Fibroblast of pulmonary artery (primary cell): ENCODE measurements around the gene NOD2.
A peak's percentile ranks its signal among the peaks of the same experiment; 100 is the strongest.

ENCODE experiments used
- DNase-seq: peaks from one replicate; pipeline ENCODE4 v3.0.0-alpha.2; 2010; ENCODE audit warnings: low read depth
- H3K4me3 ChIP-seq: replicated peaks from 2 replicates; pipeline ENCODE4 v1.5.1; 2011; ENCODE audit warnings: low read depth, mild to moderate bottlenecking, control low read depth, low read length, moderate library complexity
- CTCF ChIP-seq: IDR thresholded peaks from 2 replicates; pipeline ENCODE4 v1.5.1; 2011; ENCODE audit warnings: mild to moderate bottlenecking, control low read depth, low read length, inconsistent platforms; ENCODE audit errors: missing control alignments

The NOD2 gene

GRCh38 chr16:50781043-50781442, 87.6 kb downstream of the NOD2 start:
- TF ChIP-seq CTCF = peak; percentile 13
- no peak overlapping the region for H3K4me3 ChIP-seq
- no peak for DNase-seq

GRCh38 chr16:50781518-50781917, 88.1 kb downstream of the NOD2 start:
- TF ChIP-seq CTCF = no peak
- DNase-seq = no peak
- no peak overlapping the region for H3K4me3 ChIP-seq
